Naive thymus-derived CD4-positive, alpha-beta T cell (primary cell): Measurements from ENCODE around the gene CHN2. TPM values are rescaled to one million over a fixed set of nuclear protein-coding genes. Genes with fewer than 3 reads are reported as not detected.

Experiments used
- ATAC-seq: fragments of 150-1000 bp; cut with Tn5 transposase; 2 replicates; pipeline ENCODE4 v1.10.0; 2021; ENCODE audit warnings: mild to moderate bottlenecking, moderate library complexity
- CTCF ChIA-PET: fragments of 350-600 bp; sonication (Branson Sonifier 250); formaldehyde crosslinking; loops from one replicate; lab custom pipeline; 2021; ENCODE audit warnings: antibody characterized with exemption; lab: Charles Lee
- POLR2A ChIA-PET: fragments of 350-600 bp; sonication (Branson Sonifier 250); formaldehyde crosslinking; loops from one replicate; lab custom pipeline; 2021; ENCODE audit warnings: antibody characterized with exemption, inconsistent platforms; lab: Charles Lee
- DNase-seq, 9 donors: peaks; one replicate each; pipeline versions ENCODE4 v3.0.0 to v3.0.0-alpha.2; 2020 to 2022; ENCODE audit warnings: mixed read lengths in 1 of 9
- H3K27ac ChIP-seq: one replicate; pipeline ENCODE4 v1.7.0; 2013; ENCODE audit warnings: mild to moderate bottlenecking, low read depth, low read length, moderate library complexity
- H3K27me3 ChIP-seq, 2 donors: one replicate each; pipeline ENCODE4 v1.7.0; 2013; ENCODE audit warnings: low read length in 2 of 2, mild to moderate bottlenecking in 2 of 2, moderate library complexity in 2 of 2; ENCODE audit not compliant: control insufficient read depth in 2 of 2, insufficient read depth in 2 of 2
- H3K36me3 ChIP-seq, 3 experiments: 1 replicate in 2 of 3; 2 replicates in 1 of 3; pipeline ENCODE4 v1.7.0; 2013; ENCODE audit warnings: low read length in 3 of 3, mild to moderate bottlenecking in 3 of 3, moderate library complexity in 1 of 3; ENCODE audit not compliant: insufficient read depth in 3 of 3, control insufficient read depth in 2 of 3
- H3K4me1 ChIP-seq, 2 donors: one replicate each; pipeline ENCODE4 v1.7.0; 2013; ENCODE audit warnings: low read length in 2 of 2, mild to moderate bottlenecking in 2 of 2, moderate library complexity in 1 of 2; ENCODE audit not compliant: control insufficient read depth in 2 of 2, insufficient read depth in 2 of 2
- H3K4me3 ChIP-seq: 2 replicates; pipeline ENCODE4 v1.7.0; 2013; ENCODE audit warnings: mild to moderate bottlenecking, low read length
- H3K9me3 ChIP-seq, 3 experiments: 1 replicate in 2 of 3; 2 replicates in 1 of 3; pipeline ENCODE4 v1.7.0; 2013; ENCODE audit warnings: low read length in 3 of 3; ENCODE audit not compliant: control insufficient read depth in 2 of 3
- H3K27ac Mint-ChIP-seq, 9 donors: one replicate each; pipeline ENCODE4 v1.8.0; 2020 to 2022; ENCODE audit warnings: mixed read lengths in 9 of 9, mild to moderate bottlenecking in 8 of 9, moderate library complexity in 5 of 9, inconsistent platforms in 2 of 9
- H3K27me3 Mint-ChIP-seq, 5 donors: one replicate each; pipeline ENCODE4 v1.8.0; 2021 to 2022; ENCODE audit warnings: mixed read lengths in 5 of 5, mild to moderate bottlenecking in 1 of 5
- H3K36me3 Mint-ChIP-seq, 5 donors: one replicate each; pipeline ENCODE4 v1.8.0; 2020 to 2022; ENCODE audit warnings: mixed read lengths in 5 of 5, mild to moderate bottlenecking in 3 of 5, inconsistent platforms in 1 of 5
- H3K4me1 Mint-ChIP-seq, 7 donors: one replicate each; pipeline ENCODE4 v1.8.0; 2020 to 2022; ENCODE audit warnings: mixed read lengths in 7 of 7, mild to moderate bottlenecking in 3 of 7, inconsistent platforms in 1 of 7
- H3K4me3 Mint-ChIP-seq, 10 donors: one replicate each; pipeline ENCODE4 v1.8.0; 2020 to 2022; ENCODE audit warnings: mild to moderate bottlenecking in 10 of 10, mixed read lengths in 10 of 10, moderate library complexity in 6 of 10, inconsistent platforms in 2 of 10
- H3K9me3 Mint-ChIP-seq, 11 donors: one replicate each; pipeline ENCODE4 v1.8.0; 2020 to 2022; ENCODE audit warnings: mixed read lengths in 11 of 11, mild to moderate bottlenecking in 4 of 11, inconsistent platforms in 1 of 11, moderate library complexity in 1 of 11
- intact Hi-C, 2 donors: fragments of 100-400 bp; cut with micrococcal nuclease; formaldehyde crosslinking; loops; one replicate each; pipeline ENCODE4 v1.15.1; 2023
- polyA plus RNA-seq, 2 donors: library from polyadenylated mRNA; unstranded; fragments of 300-500 nt; fragmentation: Illumina TruSeq; gene quantifications; one replicate each; pipeline ENCODE4 v1.2.3, GENCODE V29; 2021
- total RNA-seq, 6 experiments: library from RNA in 5 of 6; stranded (reverse) in 5 of 6; gene quantifications; 1 replicate in 5 of 6; 2 replicates in 1 of 6; pipeline ENCODE4 v1.2.3 and lab custom pipeline; 2021 to 2026

The CHN2 gene
- total and polyA plus RNA-seq, 7 experiments from 2014 or later: 0.34 to 28.1 (median 0.98) TPM

DNA sequence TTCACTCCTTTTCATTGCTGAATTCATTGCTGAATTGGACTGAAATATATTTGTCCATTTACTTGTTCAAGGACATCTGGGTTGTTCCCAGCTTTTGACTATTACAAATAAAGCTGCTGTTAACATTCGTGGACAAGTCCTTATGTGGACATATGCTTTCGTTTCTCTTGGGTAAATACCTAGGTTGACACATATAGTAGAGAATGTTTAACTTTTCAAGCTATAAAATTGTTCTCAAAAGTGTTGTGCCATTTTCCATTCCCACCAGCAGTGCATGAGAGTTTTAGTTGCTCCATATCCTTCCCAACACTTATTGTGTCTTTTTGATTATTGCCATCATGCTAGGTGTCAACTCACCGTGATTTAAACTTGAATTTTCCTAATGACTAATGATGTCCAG lies 30.7 kb upstream of the CHN2 start:
- H3K4me3 ChIP-seq: no peak overlapping the region
- H3K27me3 Mint-ChIP-seq: peaks cover 5 to 23% (median 14%) of the 10 kb centered on the region in 5 donors
- ChIA-PET POLR2A (no interaction called here), CTCF (no interaction called here)
- H3K36me3 ChIP-seq: no peaks in the 10 kb centered on the region
- no peaks in the 10 kb centered on the region for H3K4me1 Mint-ChIP-seq
- DNase-seq (no peak), ATAC-seq (no peak)
- H3K36me3 Mint-ChIP-seq: no peaks in the 10 kb centered on the region
- H3K9me3 ChIP-seq: no peaks in the 10 kb centered on the region
- H3K4me1 ChIP-seq: no peaks in the 10 kb centered on the region
- H3K27me3 ChIP-seq: peaks cover 0 to 4% of the 10 kb centered on the region in 2 donors
- H3K27ac Mint-ChIP-seq: no peak overlapping the region
- H3K9me3 Mint-ChIP-seq: peaks cover 0 to 14% (median 7%) of the 10 kb centered on the region in 11 donors
- no peak overlapping the region for H3K4me3 Mint-ChIP-seq
- H3K27ac ChIP-seq: no peak overlapping the region
- intact Hi-C loops: no loop called here

DNA sequence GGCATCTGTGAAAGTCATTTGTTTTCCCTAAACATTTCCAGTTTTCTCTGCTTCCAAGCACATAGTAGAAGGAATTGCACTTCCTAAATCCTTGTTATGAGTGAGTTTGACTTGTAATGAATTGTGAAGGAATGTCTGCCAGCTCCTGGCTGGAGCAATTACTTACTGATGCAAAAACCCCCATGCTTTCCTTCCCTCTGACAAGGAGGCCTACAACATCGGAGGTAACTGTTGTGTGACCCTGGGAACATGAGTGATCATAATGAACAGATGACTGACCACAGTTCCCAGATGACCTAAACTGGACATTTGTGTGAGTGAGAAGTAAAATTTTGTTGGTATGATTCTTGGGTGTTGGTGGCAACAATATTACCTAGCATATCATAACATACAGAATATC lies 26.9 kb upstream of the CHN2 start:
- Histone ChIP-seq H3K4me1 (no peaks in the 10 kb centered on the region), H3K27ac (no peak overlapping the region), H3K27me3 (peaks cover 0 to 4% of the 10 kb centered on the region in 2 donors), H3K36me3 (no peaks in the 10 kb centered on the region), H3K4me3 (no peak overlapping the region), H3K9me3 (no peaks in the 10 kb centered on the region)
- Mint-ChIP-seq H3K27ac (no peak overlapping the region), H3K36me3 (no peaks in the 10 kb centered on the region), H3K4me3 (no peak overlapping the region), H3K27me3 (peaks cover 0 to 29% (median 7%) of the 10 kb centered on the region in 5 donors), H3K4me1 (no peaks in the 10 kb centered on the region), H3K9me3 (peaks cover 0 to 11% (median 5%) of the 10 kb centered on the region in 11 donors)
- intact Hi-C loops: no loop called here
- ChIA-PET POLR2A (no interaction called here), CTCF (no interaction called here)
- ATAC-seq: no peak
- no peak for DNase-seq

DNA sequence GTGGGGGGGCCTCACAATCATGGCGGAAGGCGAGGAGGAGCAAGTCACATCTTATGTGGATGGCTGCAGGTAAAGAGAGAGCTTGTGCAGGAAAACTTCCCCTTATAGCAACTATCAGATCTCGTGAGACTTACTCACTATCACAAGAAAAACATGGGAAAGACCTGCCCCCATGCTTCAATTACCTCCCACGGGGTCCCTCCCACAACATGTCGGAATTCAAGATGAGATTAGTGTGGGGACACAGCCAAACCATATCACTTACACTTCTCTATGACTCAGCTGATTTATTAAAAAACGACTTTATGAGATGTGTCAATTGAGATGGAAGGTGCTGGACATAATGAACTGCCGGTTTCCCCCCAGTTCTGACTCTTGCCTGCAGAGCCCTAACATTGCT lies 23.8 kb upstream of the CHN2 start:
- H3K27me3 Mint-ChIP-seq: peaks cover 0 to 29% (median 7%) of the 10 kb centered on the region in 5 donors
- no peak overlapping the region for H3K27ac ChIP-seq
- no peaks in the 10 kb centered on the region for H3K4me1 ChIP-seq
- no peaks in the 10 kb centered on the region for H3K4me1 Mint-ChIP-seq
- H3K36me3 Mint-ChIP-seq: no peaks in the 10 kb centered on the region
- intact Hi-C loops: no loop called here
- H3K36me3 ChIP-seq: no peaks in the 10 kb centered on the region
- DNase-seq (no peak), ATAC-seq (no peak)
- ChIA-PET CTCF (no interaction called here), POLR2A (interaction anchor here (0.6 kb wide), 1 partner anchor 56 kb away, joined by 3 read pairs; no protein-coding TSS in a partner anchor)
- H3K9me3 ChIP-seq: no peaks in the 10 kb centered on the region
- H3K27ac Mint-ChIP-seq: no peak overlapping the region
- H3K9me3 Mint-ChIP-seq: peaks cover 0 to 7% (median 5%) of the 10 kb centered on the region in 11 donors
- peaks cover 0 to 4% of the 10 kb centered on the region in 2 donors for H3K27me3 ChIP-seq
- no peak overlapping the region for H3K4me3 Mint-ChIP-seq
- no peak overlapping the region for H3K4me3 ChIP-seq

DNA sequence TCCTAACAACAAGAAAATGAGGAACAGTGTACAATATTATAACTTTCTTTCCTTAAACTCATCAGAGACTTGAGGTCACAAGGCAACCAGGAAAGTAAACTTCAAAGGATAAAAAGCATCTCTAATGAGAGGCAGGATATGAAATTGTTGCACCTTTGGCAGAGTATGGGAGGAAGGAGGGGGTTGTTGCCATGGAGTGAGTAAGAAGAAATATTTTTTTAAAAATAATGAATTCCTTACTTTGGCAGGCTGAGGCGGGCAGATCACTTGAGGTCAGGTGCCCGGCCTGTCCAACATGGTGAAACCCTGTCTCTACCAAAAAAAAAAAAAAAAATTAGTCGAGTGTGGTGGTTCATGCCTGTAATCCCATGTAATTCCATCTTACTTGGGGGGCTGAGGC lies 21.1 kb upstream of the CHN2 start:
- Mint-ChIP-seq H3K9me3 (peaks cover 0 to 2% (median 0%) of the 10 kb centered on the region in 11 donors), H3K4me1 (peaks cover 0 to 8% (median 5%) of the 10 kb centered on the region in 7 donors), H3K27ac (no peak overlapping the region), H3K36me3 (no peaks in the 10 kb centered on the region), H3K27me3 (peaks cover 5 to 22% (median 11%) of the 10 kb centered on the region in 5 donors), H3K4me3 (no peak overlapping the region)
- CTCF ChIA-PET: no interaction called here
- POLR2A ChIA-PET: no interaction called here
- ATAC-seq: no peak
- Histone ChIP-seq H3K36me3 (no peaks in the 10 kb centered on the region), H3K4me3 (no peak overlapping the region), H3K27ac (no peak overlapping the region), H3K4me1 (no peaks in the 10 kb centered on the region), H3K9me3 (no peaks in the 10 kb centered on the region), H3K27me3 (no peaks in the 10 kb centered on the region)
- intact Hi-C loops: no loop called here
- DNase-seq: no peak

DNA sequence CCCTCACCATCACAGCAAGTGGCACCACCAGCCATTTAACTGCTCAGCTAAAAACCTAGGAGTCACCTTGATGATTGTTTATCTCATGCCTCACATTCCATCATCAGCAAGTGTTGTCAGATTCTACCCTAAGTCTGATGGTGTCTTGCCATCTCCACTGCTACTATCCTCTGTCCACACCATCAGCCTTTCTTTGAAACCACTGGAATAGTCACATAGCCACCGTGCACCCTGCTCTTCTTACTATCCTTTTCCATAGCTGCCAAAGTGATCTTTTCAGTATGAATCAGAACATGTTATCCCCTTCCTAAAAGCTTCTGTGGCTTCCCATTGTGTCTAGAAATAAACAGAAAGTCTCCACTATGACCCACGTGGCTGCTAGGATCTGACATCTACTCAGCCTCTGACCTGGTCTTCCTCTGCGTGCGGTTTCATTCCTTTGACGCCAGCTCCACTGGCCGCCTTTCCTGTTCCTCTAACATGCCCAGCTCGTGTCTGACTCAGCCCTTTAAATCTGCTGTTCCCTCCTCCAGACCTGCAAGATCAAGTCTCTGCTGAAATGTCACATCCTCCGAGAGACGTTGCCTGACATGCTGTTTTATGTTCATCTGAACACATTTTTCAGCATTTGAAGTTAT lies 16.5 kb upstream of the CHN2 start:
- Mint-ChIP-seq H3K36me3 (no peaks in the 10 kb centered on the region), H3K4me1 (peaks cover 0 to 8% (median 5%) of the 10 kb centered on the region in 7 donors), H3K27ac (no peak overlapping the region), H3K27me3 (peaks cover 3 to 12% (median 4%) of the 10 kb centered on the region in 5 donors), H3K4me3 (peak overlapping the region in 2 of 10 donors; percentile 19 to 24), H3K9me3 (peaks cover 0 to 2% (median 0%) of the 10 kb centered on the region in 11 donors)
- no peak for DNase-seq
- no peaks in the 10 kb centered on the region for H3K36me3 ChIP-seq
- CTCF ChIA-PET: no interaction called here
- peak; percentile 90 for ATAC-seq
- no peaks in the 10 kb centered on the region for H3K9me3 ChIP-seq
- POLR2A ChIA-PET: no interaction called here
- H3K27ac ChIP-seq: no peak overlapping the region
- no peaks in the 10 kb centered on the region for H3K4me1 ChIP-seq
- no peaks in the 10 kb centered on the region for H3K27me3 ChIP-seq
- H3K4me3 ChIP-seq: no peak overlapping the region
- intact Hi-C loops: no loop called here

DNA sequence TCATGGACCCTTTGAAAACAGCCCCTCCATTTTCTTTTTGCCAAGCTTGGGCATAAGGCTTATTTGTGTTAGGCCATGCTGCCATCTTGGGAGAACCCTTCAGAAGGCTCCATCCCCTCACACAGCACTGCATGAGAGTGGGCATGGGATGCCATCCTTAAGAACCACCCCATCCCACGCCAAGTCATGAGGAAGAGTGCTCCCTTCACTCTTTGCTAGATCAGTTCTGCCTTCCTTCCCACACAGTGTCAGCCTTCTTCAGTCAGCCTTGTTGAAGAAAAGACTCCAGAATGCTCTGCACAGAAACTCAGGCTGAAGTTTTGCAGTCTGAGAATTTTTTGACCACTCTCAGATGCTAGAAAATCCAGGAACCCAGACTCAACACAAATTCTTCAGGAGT lies 15.5 kb upstream of the CHN2 start:
- ChIA-PET CTCF (no interaction called here), POLR2A (no interaction called here)
- H3K4me1 Mint-ChIP-seq: peaks cover 0 to 8% (median 5%) of the 10 kb centered on the region in 7 donors
- DNase-seq (no peak), ATAC-seq (no peak)
- no peaks in the 10 kb centered on the region for H3K36me3 Mint-ChIP-seq
- Histone ChIP-seq H3K9me3 (no peaks in the 10 kb centered on the region), H3K4me1 (no peaks in the 10 kb centered on the region), H3K36me3 (no peaks in the 10 kb centered on the region), H3K4me3 (no peak overlapping the region), H3K27ac (no peak overlapping the region), H3K27me3 (no peaks in the 10 kb centered on the region)
- intact Hi-C loops: no loop called here
- peaks cover 0 to 2% (median 0%) of the 10 kb centered on the region in 11 donors for H3K9me3 Mint-ChIP-seq
- no peak overlapping the region for H3K27ac Mint-ChIP-seq
- no peak overlapping the region for H3K4me3 Mint-ChIP-seq
- H3K27me3 Mint-ChIP-seq: peaks cover 0 to 12% (median 4%) of the 10 kb centered on the region in 5 donors

DNA sequence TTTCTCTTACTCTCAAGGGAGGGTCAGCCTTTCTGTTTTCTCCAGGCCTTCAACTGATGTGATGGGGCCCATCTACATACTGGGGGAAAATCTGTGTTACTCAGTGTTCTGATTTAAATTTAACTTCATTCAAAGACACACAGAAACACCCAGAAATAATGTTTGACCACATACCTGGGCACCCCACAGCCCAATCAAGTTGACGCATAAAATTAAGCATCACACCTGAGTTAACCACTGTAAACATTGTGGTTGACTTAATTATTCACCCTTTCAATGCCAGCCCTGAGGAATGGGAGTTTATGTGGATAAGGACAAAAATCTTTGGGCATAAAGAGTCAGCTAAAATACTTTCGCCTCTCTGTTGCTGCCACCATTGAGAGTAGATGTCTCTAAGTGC lies 10.0 kb upstream of the CHN2 start:
- intact Hi-C loops: no loop called here
- no peaks in the 10 kb centered on the region for H3K9me3 ChIP-seq
- ChIA-PET POLR2A (no interaction called here), CTCF (no interaction called here)
- H3K36me3 Mint-ChIP-seq: no peaks in the 10 kb centered on the region
- no peak overlapping the region for H3K27ac Mint-ChIP-seq
- ATAC-seq: no peak
- H3K4me3 Mint-ChIP-seq: no peak overlapping the region
- peaks cover 0 to 1% (median 0%) of the 10 kb centered on the region in 7 donors for H3K4me1 Mint-ChIP-seq
- H3K27me3 ChIP-seq: no peaks in the 10 kb centered on the region
- peaks cover 0 to 29% (median 14%) of the 10 kb centered on the region in 5 donors for H3K27me3 Mint-ChIP-seq
- no peaks in the 10 kb centered on the region for H3K9me3 Mint-ChIP-seq
- DNase-seq: no peak
- H3K4me1 ChIP-seq: no peaks in the 10 kb centered on the region
- H3K36me3 ChIP-seq: no peaks in the 10 kb centered on the region
- no peak overlapping the region for H3K4me3 ChIP-seq
- H3K27ac ChIP-seq: no peak overlapping the region
